Neural progenitor cell (in vitro differentiated cells): ENCODE results near the gene CCDC141.

Experiments
- EZH2 ChIP-seq: fragments of 200-600 bp; sonication (generic); IDR thresholded peaks from 2 replicates; pipeline ENCODE4 v1.6.1; 2017; ENCODE audit warnings: antibody characterized with exemption, mild to moderate bottlenecking, moderate library complexity
- TF ChIP-seq, protein P1 (sequence below): fragments of 200-600 bp; sonication (generic); IDR thresholded peaks from 2 replicates; pipeline ENCODE4 v1.5.1; 2017; ENCODE audit warnings: antibody characterized with exemption, mild to moderate bottlenecking

DNA sequence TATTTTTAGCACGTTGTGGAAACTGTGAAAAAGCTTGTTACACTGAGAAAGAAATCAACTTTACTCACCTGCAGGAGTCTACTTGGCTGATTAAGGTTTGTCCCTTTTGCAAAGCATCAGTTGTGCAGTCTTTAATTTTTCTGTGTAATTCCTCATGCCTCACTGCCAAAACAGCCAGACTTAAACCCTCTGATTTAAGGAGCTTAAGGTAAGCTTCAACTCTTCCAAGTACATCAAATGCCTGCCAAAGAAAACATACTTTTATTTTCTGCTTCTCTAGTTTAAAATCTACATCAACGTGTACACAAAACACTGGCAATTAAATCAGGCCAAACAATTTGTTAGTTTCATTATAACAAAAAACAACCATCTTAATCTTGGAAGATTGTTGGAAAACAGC, 144.7 kb downstream of the CCDC141 start:
- TF ChIP-seq, protein P1, sequence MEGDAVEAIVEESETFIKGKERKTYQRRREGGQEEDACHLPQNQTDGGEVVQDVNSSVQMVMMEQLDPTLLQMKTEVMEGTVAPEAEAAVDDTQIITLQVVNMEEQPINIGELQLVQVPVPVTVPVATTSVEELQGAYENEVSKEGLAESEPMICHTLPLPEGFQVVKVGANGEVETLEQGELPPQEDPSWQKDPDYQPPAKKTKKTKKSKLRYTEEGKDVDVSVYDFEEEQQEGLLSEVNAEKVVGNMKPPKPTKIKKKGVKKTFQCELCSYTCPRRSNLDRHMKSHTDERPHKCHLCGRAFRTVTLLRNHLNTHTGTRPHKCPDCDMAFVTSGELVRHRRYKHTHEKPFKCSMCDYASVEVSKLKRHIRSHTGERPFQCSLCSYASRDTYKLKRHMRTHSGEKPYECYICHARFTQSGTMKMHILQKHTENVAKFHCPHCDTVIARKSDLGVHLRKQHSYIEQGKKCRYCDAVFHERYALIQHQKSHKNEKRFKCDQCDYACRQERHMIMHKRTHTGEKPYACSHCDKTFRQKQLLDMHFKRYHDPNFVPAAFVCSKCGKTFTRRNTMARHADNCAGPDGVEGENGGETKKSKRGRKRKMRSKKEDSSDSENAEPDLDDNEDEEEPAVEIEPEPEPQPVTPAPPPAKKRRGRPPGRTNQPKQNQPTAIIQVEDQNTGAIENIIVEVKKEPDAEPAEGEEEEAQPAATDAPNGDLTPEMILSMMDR: no peak
- TF ChIP-seq EZH2: no peak
